KOPT-K1 (cell line): ENCODE measurements around the gene GABRA4.

Experiments
- H3K27ac ChIP-seq: fragments of 200-600 bp; sonication (generic); 2 replicates; pipeline ENCODE4 v1.5.1; 2016; ENCODE audit warnings: antibody characterized with exemption, mild to moderate bottlenecking, low read depth, low read length; ENCODE audit not compliant: poor library complexity, severe bottlenecking
- H3K36me3 ChIP-seq: fragments of 200-600 bp; sonication (generic); 2 replicates; pipeline ENCODE4 v1.5.1; 2017; ENCODE audit warnings: antibody characterized with exemption, mild to moderate bottlenecking, low read length, moderate library complexity; ENCODE audit not compliant: insufficient read depth
- H3K9me3 ChIP-seq: fragments of 200-600 bp; sonication (generic); 2 replicates; pipeline ENCODE4 v1.5.1; 2017; ENCODE audit warnings: antibody characterized with exemption, low read length, mild to moderate bottlenecking; ENCODE audit not compliant: insufficient read depth, poor library complexity, severe bottlenecking

Gene GABRA4

DNA sequence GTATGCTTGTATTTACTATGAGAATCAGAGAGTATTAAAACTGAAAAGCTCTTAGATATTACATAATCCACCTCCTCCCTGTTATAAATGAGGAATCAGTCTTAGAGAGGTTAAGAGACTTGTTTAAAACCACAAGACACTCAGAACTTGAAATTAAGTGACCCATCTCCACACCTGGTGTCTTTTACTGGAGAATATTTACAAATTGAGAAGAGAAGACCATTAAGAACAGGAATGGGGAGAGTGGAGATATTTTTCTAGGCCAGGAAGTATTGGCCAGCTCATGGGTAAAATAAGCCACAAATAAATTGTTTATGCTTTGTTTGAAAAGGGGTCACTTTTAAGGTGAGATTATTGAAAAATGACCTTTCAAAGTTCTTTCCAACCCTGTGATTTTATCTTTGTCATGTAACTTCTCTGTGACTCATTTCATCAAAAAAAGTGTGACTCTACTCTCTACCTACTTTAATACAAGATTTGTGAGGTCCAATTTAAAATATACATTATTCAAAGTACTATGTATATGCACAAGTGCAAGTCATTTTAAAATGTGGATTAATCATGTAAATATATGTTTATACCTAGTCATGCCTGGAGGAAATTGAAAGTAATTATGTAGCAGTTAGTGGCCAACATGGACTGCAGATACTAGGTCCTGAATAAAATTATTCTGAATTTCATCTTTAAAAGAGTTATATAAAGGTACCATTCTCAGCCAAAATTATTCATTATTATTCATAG is 68.4 kb downstream of the GABRA4 start:
- no peaks in the 10 kb centered on the region for H3K9me3 ChIP-seq
- H3K36me3 ChIP-seq: no peaks in the 10 kb centered on the region
- no peak overlapping the region for H3K27ac ChIP-seq

DNA sequence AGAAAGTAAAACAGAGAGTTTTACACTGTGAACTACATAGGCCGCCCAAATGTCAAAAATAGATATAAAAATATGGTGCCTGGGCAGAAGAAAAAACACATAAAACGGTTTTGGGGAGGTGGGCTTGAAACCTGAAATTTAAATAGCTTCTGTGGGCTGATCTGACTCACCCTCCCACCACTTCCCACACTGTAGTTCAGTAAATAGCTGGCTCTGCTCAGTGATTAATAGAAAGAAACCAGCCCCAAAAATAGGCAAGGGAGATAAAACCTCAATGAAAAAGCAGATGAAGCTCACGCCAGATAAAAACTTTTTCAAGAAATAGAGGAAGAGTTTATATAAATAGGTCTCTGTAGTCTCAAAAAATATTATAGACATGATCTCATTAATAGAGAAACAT is 71.2 kb downstream of the GABRA4 start:
- Histone ChIP-seq H3K27ac (no peak overlapping the region), H3K9me3 (no peaks in the 10 kb centered on the region), H3K36me3 (no peaks in the 10 kb centered on the region)

DNA sequence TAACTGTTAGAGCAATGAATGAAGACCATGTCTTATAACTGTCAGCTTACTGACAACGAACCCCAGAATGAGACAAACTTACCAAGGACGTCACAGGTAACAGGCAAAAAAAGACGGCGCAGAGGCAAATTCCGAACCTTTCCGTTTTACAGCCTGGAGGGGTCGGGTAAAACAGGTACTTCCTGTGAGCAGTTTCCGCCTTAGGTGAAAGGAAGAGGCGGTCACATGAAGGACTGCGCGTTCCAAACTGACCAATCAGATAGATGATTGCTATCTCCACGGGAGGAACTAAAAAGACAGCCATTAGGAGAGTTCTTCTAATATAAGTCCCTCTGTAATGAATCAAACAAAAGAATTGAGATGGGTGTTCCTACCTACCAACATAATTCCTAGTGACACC is 84.3 kb downstream of the GABRA4 start, which contains the start of gene COX7B2:
COX7B2 (minus strand) TSS at position 168 of the 400 bp plus-strand sequence. CDS start 174,053 bp downstream, outside the sequence.
- H3K9me3 ChIP-seq: no peaks in the 10 kb centered on the region
- no peak within 1 kb of the TSS for H3K27ac ChIP-seq
- no peaks in the 10 kb centered on the region for H3K36me3 ChIP-seq

DNA sequence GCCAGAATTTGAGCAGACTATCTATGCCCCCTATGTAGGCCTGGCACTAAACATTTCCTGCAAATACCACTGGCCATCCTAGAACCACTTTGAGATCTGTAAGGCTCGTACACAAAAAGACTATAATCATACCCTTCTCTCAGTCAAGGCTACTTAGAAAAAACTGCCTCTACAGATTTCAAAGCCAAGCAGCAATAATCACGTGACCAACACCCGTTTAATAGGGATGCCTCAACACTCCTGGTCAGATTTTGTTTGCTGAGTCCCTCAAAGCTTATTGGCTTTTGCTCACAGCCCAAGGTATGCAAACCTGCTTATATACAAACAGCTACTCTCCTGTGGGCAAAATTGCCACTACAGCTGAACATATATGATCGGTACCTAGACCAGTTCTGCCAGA is 85.2 kb downstream of the GABRA4 start:
- no peak overlapping the region for H3K27ac ChIP-seq

DNA sequence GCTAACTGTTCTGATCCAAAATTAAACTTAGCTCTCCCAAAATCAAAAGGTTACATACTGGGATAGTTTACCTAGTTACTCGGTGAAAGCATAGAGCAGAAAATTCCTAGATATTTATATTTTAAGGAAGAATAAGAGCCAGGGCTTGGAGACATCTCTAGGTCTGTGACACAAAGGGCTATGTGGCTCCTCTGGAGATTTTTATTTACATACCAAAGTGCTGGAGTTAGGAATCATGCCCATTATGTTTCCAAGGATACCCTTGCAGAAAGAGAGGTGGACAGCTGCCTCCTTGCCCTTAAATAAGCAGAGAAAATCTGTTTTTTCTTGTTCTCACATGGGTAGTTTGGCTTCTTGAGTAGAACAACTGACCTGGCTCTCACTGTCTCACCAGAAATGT is 93.3 kb downstream of the GABRA4 start:
- Histone ChIP-seq H3K36me3 (no peaks in the 10 kb centered on the region), H3K9me3 (no peaks in the 10 kb centered on the region), H3K27ac (no peak overlapping the region)

More for the DNA sequence above, 85.2 kb downstream of the GABRA4 start:
- no peaks in the 10 kb centered on the region for H3K9me3 ChIP-seq
- no peaks in the 10 kb centered on the region for H3K36me3 ChIP-seq

DNA sequence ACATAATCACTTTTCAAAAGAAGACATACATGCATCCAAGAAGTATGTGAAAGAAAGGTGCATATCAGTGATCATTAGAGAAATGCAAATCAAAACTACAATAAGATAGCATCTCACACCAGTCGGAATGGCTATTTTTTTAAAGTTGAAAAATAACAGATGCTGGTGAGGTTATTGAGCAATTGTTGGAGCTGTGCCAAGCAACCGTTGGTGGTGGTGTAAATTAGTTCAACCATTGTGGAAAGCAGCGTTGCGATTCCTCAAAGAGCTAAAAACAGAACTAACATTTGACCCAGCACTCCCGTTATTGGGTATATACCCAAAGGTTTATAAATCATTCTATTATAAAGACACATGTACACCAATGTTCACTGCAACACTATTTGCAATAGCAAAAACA is 98.6 kb downstream of the GABRA4 start:
- H3K36me3 ChIP-seq: no peaks in the 10 kb centered on the region
- H3K9me3 ChIP-seq: no peaks in the 10 kb centered on the region
- H3K27ac ChIP-seq: no peak overlapping the region

DNA sequence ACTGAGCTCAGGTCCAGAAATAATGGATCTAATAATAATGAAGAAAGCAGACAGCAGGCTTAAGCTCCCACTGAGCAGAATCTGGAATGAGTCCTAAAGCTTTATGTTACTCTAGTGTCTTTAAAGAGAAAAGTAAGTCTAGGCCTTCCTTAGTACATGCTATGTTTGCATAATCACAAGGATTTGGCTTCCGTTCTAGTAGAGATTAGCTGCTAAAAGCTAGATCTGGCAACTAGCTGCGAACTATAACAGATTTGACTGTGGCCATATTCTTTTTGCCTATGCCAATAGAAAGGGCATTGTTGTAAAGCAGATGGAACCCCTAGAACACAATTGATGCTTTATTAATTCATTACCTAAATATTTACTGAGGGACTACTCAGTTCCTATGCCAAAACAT is 103.3 kb downstream of the GABRA4 start:
- no peaks in the 10 kb centered on the region for H3K9me3 ChIP-seq
- no peak overlapping the region for H3K27ac ChIP-seq
- H3K36me3 ChIP-seq: no peaks in the 10 kb centered on the region

DNA sequence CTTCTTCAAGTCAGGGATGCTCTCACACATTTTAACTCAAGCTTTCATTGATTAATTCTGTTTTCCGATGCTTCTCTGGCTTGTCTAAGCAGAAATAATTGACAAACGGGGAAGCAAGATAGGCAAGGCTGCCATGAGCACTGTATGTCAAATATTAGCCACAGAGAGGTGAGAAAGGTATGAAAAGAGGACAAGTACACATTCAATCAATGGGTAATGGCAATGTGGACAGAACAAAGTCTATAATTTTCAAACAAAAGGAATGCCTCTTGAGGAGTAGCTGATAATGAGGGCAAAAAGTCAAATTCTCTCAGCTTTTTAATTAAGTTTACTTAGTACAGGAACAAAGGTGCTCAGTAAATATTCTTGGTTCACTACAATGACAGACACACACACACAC is 104.0 kb downstream of the GABRA4 start:
- H3K36me3 ChIP-seq: no peaks in the 10 kb centered on the region
- no peak overlapping the region for H3K27ac ChIP-seq
- no peaks in the 10 kb centered on the region for H3K9me3 ChIP-seq

DNA sequence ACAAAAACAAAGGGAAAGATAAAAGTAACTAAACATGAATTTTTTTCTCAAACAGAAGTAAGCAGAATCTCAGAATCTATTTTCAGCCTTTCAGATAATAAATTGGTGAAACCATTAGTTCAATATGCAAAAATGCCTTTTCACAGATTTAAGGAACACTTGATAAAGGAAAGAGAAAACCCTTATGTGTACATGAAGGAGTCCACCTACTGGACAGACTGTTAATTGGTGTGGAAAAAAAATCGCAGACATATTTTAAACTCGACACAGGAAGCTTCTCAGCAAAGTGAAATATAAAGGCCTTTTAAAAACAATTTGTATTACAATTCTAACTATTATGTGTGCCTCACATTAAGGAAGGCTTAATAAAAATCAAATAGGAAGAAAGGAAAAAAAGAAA is 106.7 kb downstream of the GABRA4 start:
- H3K36me3 ChIP-seq: no peaks in the 10 kb centered on the region
- no peak overlapping the region for H3K27ac ChIP-seq
- no peaks in the 10 kb centered on the region for H3K9me3 ChIP-seq

DNA sequence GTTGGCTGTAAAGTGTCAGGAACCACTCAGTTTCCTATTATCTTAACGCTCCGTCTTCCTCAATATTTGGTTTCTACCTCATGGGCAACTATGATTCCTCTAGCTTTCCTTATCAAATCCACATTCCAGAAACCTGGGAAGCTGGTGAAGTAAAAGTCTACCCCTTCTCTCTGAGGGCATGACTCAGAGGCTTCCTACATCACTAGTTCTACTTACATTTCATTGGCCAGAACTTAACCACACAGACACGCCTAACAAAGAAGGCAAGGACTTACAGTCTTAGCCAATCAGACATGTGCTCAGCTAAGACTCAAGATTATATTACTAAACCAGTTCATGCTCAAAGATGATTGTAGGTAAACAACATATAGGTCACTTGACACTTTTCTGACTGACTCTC is 114.7 kb downstream of the GABRA4 start:
- Histone ChIP-seq H3K9me3 (no peaks in the 10 kb centered on the region), H3K36me3 (no peaks in the 10 kb centered on the region)

DNA sequence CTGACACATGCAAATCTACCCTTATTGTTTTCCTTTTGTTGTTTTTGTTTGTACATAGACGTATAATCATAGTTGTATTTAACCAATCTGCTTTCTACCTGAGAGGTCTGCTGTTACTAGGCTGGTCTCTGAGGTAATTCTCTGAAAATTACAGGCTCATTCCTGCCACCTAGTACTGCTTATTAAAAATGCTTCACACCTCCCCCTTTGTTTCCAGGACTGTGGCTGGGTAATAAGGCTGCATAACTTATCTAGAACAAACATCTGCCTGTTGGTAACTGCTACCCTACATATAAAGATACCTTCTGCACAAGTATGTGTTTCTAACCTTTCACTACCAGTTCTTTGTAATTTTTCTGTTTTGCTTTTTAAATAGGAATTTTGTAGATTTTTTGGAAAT is 118.6 kb downstream of the GABRA4 start:
- Histone ChIP-seq H3K27ac (no peak overlapping the region), H3K9me3 (no peaks in the 10 kb centered on the region), H3K36me3 (no peaks in the 10 kb centered on the region)

More for the DNA sequence above, 114.7 kb downstream of the GABRA4 start:
- no peak overlapping the region for H3K27ac ChIP-seq

DNA sequence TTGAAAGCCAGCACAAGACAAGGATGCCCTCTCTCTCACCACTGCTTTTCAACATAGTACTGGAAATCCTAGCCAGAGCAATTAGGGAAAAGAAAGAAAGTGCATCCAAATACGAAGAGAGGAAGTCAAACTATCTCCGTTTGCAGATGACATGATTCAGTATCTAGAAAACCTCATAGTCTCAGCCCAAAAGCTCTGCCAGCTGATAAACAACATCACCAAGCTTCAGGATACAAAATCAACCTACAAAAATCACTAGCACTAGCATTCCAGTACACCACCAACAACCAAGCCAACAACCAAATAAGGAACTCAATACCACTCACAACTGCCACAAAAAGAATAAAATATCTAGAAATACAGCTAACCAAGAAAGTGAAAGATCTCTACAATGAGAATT is 123.0 kb downstream of the GABRA4 start:
- Histone ChIP-seq H3K36me3 (no peaks in the 10 kb centered on the region), H3K9me3 (no peaks in the 10 kb centered on the region), H3K27ac (no peak overlapping the region)
